ENCODE results near the gene PPP1R10.

- TF ChIP-seq CTCF (IDR thresholded peaks at IDR 0.05; ENCODE audit: low read depth, low read length): no peak
- no peak for TF ChIP-seq EZH2phosphoT487 (IDR thresholded peaks at IDR 0.05; ENCODE audit: low read depth)
Observed at GRCh38 chr6:30601436-30601814, 15.6 kb downstream of the PPP1R10 start.

All from OCI-LY3 (cell line).